ENCODE data around the gene C10orf90.

GRCh38 chr10:126509182-126509581, 161.3 kb downstream of the C10orf90 start:
- TF ChIP-seq CTCF (IDR thresholded peaks at IDR 0.05; ENCODE audit: extremely low read depth in 1 of 2, insufficient read depth in 1 of 2, low read depth in 1 of 2, low read length in 2 of 2) = no peak
- no peak for TF ChIP-seq POLR2A (IDR thresholded peaks at IDR 0.05; ENCODE audit: low read depth, low read length)
- TF ChIP-seq MYC (IDR thresholded peaks at IDR 0.05; ENCODE audit: low read depth, low read length) = no peak
- TF ChIP-seq POLR2AphosphoS5 (IDR thresholded peaks at IDR 0.05; ENCODE audit: insufficient read depth, low read depth, low read length) = no peak
- TF ChIP-seq MAX (IDR thresholded peaks at IDR 0.05; ENCODE audit: insufficient read depth, insufficient read length) = no peak
